ENCODE data around the gene SUCLG1.

The SUCLG1 gene

GRCh38 chr2:84459018-84459943, at the start of gene SUCLG1:
SUCLG1 (minus strand) TSS chr2:84459280; CDS start chr2:84459269, 11 bp downstream.
- DNase-seq (ENCODE audit: low read depth): peak; percentile 50

- DNase-seq (ENCODE audit: low read depth): no peak
These were observed 39.2 kb upstream of the SUCLG1 start for GRCh38 chr2:84498150-84498799.

GRCh38 chr2:84497285-84497684, 38.2 kb upstream of the SUCLG1 start:
- DNase-seq (ENCODE audit: low read depth): no peak

- no peak for DNase-seq (ENCODE audit: low read depth)
These were observed 37.3 kb upstream of the SUCLG1 start for GRCh38 chr2:84496386-84496785.

- peak; percentile 72 for DNase-seq (ENCODE audit: low read depth)
These were observed 36.6 kb upstream of the SUCLG1 start for GRCh38 chr2:84495539-84496146.

- no peak for DNase-seq (ENCODE audit: low read depth)
These were observed 35.0 kb upstream of the SUCLG1 start for GRCh38 chr2:84494070-84494469.

GRCh38 chr2:84493514-84493913, 34.4 kb upstream of the SUCLG1 start:
- DNase-seq (ENCODE audit: low read depth): peak; percentile 53

- DNase-seq (ENCODE audit: low read depth): no peak
These were observed 33.5 kb upstream of the SUCLG1 start for GRCh38 chr2:84492571-84492970.

- no peak for DNase-seq (ENCODE audit: low read depth)
These were observed 32.7 kb upstream of the SUCLG1 start for GRCh38 chr2:84491741-84492140.

- DNase-seq (ENCODE audit: low read depth): no peak
These were observed 32.2 kb upstream of the SUCLG1 start for GRCh38 chr2:84491256-84491655.

- DNase-seq (ENCODE audit: low read depth): no peak
These were observed 28.4 kb upstream of the SUCLG1 start for GRCh38 chr2:84487298-84487996.

GRCh38 chr2:84486441-84487115, 27.5 kb upstream of the SUCLG1 start:
- DNase-seq (ENCODE audit: low read depth): peak; percentile 10

- DNase-seq (ENCODE audit: low read depth): no peak
These were observed 24.2 kb upstream of the SUCLG1 start for GRCh38 chr2:84483320-84483719.

GRCh38 chr2:84482603-84483002, 23.5 kb upstream of the SUCLG1 start:
- DNase-seq (ENCODE audit: low read depth): no peak

- DNase-seq (ENCODE audit: low read depth): no peak
These were observed 22.6 kb upstream of the SUCLG1 start for GRCh38 chr2:84481702-84482101.

- no peak for DNase-seq (ENCODE audit: low read depth)
These were observed 19.8 kb upstream of the SUCLG1 start for GRCh38 chr2:84478867-84479266.

GRCh38 chr2:84477886-84478285, 18.8 kb upstream of the SUCLG1 start:
- DNase-seq (ENCODE audit: low read depth): no peak

- DNase-seq (ENCODE audit: low read depth): no peak
These were observed 15.1 kb upstream of the SUCLG1 start for GRCh38 chr2:84474176-84474575.

GRCh38 chr2:84472856-84473565, 13.9 kb upstream of the SUCLG1 start:
- no peak for DNase-seq (ENCODE audit: low read depth)

GRCh38 chr2:84472423-84472822, 13.3 kb upstream of the SUCLG1 start:
- DNase-seq (ENCODE audit: low read depth): peak; percentile 49

- no peak for DNase-seq (ENCODE audit: low read depth)
These were observed 8.3 kb upstream of the SUCLG1 start for GRCh38 chr2:84467389-84467788.
